Ectodermal cell (in vitro differentiated cells): ENCODE results near the gene COL9A3.

Experiments used
- H3K27ac ChIP-seq: 2 replicates; pipeline ENCODE4 v1.7.0; 2013; ENCODE audit warnings: mild to moderate bottlenecking, low read depth, low read length; ENCODE audit not compliant: insufficient read depth, poor library complexity, severe bottlenecking
- H3K27me3 ChIP-seq: 2 replicates; pipeline ENCODE4 v1.7.0; 2013; ENCODE audit warnings: mild to moderate bottlenecking, low read length; ENCODE audit not compliant: insufficient read depth, control insufficient read depth, poor library complexity, severe bottlenecking
- H3K36me3 ChIP-seq: one replicate; pipeline ENCODE4 v1.7.0; 2013; ENCODE audit warnings: low read length; ENCODE audit not compliant: control insufficient read depth, insufficient read depth
- H3K4me1 ChIP-seq: one replicate; pipeline ENCODE4 v1.7.0; 2013; ENCODE audit warnings: low read length; ENCODE audit not compliant: control insufficient read depth, insufficient read depth
- H3K4me3 ChIP-seq: 2 replicates; pipeline ENCODE4 v1.7.0; 2013; ENCODE audit warnings: low read depth, low read length, control low read depth; ENCODE audit not compliant: insufficient read depth
- H3K9me3 ChIP-seq: 2 replicates; pipeline ENCODE4 v1.7.0; 2013; ENCODE audit warnings: mild to moderate bottlenecking, low read length, moderate library complexity; ENCODE audit not compliant: control insufficient read depth
- WGBS, 2 experiments: methylation state at CpG; one replicate each; pipeline ENCODE4 v1.1.7; 2013; ENCODE audit warnings: missing lambda C conversion rate in 2 of 2; 5-methylcytosine and 5-hydroxymethylcytosine counted together

The COL9A3 gene

DNA sequence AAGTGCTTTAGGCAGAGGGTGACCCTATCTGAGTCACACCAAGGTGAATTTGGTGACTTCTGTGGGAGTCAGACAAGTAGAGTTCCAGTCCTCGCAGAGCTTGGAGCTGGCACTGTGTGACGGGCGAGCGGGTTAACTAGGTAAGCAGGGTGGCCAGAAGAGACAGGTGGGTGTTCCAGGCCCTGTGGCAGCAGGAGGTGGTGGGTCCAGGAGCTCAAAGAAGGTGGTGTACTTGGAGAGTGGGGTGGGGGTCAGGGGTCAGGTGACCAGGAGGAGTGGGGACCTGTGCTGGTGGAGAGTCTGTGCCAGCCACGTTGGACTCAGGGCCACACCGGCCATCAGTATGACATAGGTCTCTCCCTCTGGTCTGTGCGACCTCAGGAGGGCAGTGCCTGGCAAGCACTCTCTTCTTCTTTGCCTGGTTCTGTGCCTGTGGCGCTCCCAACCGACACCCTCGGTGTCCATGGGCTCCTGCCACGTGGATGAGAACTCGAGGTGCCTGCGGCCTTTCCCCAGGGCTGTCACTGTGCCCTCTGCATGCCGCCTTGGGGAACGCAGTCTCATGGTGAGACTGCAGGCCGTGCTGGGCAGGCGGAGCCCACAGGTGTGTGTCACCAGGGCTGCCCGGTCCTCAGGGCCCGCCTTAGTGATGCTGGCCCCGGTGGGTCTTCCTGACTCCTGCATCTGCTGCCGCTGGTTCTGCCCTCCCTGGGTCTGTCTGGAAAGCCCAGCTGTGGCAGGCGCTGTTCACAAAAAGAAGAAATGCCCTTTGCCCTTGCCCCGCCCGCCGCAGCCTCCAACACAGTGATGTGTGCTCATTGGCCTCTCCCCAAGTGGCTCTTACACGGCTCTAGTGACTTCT lies 18.9 kb upstream of the COL9A3 start:
- Histone ChIP-seq H3K36me3 (peaks cover 20% of the 10 kb centered on the region), H3K4me1 (peaks cover 11% of the 10 kb centered on the region), H3K9me3 (no peaks in the 10 kb centered on the region), H3K27ac (no peak overlapping the region), H3K4me3 (no peak overlapping the region), H3K27me3 (peaks cover 31% of the 10 kb centered on the region)
- 91% methylated on average over 26 of the region's 26 CpGs for WGBS, 2 experiments

DNA sequence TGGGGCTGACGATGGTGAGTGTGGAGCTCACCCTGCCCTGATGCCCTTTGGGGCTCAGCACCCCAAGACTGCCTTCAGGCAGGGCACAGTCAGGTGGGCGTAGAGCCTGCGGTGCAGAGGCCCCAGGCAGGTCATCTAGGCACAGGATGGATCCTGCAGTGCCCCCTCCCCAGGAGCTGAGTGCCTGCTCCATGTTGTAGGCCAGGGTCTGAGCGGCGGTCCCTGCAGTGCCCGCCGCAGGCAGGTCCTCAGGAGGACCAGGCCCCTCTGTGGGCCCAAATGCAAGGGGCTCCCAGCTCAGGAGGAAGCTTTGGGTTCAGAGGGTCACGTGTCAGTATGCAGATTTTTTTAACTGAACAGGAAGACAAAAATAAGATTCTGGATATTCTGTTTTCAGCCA lies 17.8 kb upstream of the COL9A3 start:
- no peaks in the 10 kb centered on the region for H3K9me3 ChIP-seq
- 93 to 95% methylated on average over 8 of the region's 8 CpGs for WGBS, 2 experiments
- no peak overlapping the region for H3K4me3 ChIP-seq
- H3K27me3 ChIP-seq, result peaks cover 30% of the 10 kb centered on the region
- peaks cover 6% of the 10 kb centered on the region for H3K4me1 ChIP-seq
- peaks cover 20% of the 10 kb centered on the region for H3K36me3 ChIP-seq
- H3K27ac ChIP-seq, result no peak overlapping the region

DNA sequence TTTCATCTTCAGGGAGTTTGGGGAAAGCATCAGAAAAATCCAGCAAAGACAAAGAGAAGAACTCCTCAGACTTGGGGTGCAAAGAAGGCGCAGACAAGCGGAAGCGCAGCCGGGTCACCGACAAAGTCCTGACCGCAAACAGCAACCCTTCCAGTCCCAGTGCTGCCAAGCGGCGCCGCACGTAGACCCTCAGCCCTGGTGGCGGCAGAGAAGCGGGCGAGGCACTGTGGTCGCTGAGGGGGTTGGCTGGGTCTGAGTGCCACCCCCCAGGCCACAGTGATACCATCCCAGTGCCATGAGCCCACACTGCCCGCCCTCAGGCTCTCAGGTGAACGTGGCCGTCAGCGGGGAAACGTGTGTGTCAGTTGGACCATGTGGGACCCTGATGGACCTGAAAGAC lies 17.4 kb upstream of the COL9A3 start:
- H3K27ac ChIP-seq, result no peak overlapping the region
- H3K4me3 ChIP-seq, result no peak overlapping the region
- H3K27me3 ChIP-seq, result peaks cover 32% of the 10 kb centered on the region
- H3K4me1 ChIP-seq, result peaks cover 6% of the 10 kb centered on the region
- WGBS, 2 experiments, result 97% methylated on average over 19 of the region's 19 CpGs
- peaks cover 20% of the 10 kb centered on the region for H3K36me3 ChIP-seq
- H3K9me3 ChIP-seq, result no peaks in the 10 kb centered on the region

DNA sequence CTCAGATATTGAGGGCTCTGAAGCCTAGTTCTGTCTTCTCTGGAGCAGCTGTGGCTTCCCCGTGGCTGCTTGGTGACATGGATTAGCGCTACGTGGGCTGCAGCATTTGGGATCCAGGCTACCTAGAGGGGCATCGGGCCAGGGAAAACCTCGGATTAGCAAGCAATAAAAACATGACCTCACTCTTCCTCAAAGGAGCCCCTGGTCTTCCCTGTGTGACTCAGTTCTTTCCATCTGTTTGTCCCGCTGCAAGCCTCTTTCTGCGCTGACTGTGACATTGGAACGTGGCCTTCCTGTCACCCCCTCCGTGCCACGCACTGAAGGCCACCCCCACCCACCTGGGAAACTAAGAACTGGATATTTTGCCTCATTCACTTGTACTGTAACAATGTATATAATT lies 17.0 kb upstream of the COL9A3 start:
- H3K27me3 ChIP-seq, result peaks cover 27% of the 10 kb centered on the region
- no peaks in the 10 kb centered on the region for H3K9me3 ChIP-seq
- peaks cover 20% of the 10 kb centered on the region for H3K36me3 ChIP-seq
- H3K27ac ChIP-seq, result no peak overlapping the region
- 95 to 96% methylated on average over 10 of the region's 10 CpGs for WGBS, 2 experiments
- H3K4me3 ChIP-seq, result no peak overlapping the region
- peaks cover 6% of the 10 kb centered on the region for H3K4me1 ChIP-seq

DNA sequence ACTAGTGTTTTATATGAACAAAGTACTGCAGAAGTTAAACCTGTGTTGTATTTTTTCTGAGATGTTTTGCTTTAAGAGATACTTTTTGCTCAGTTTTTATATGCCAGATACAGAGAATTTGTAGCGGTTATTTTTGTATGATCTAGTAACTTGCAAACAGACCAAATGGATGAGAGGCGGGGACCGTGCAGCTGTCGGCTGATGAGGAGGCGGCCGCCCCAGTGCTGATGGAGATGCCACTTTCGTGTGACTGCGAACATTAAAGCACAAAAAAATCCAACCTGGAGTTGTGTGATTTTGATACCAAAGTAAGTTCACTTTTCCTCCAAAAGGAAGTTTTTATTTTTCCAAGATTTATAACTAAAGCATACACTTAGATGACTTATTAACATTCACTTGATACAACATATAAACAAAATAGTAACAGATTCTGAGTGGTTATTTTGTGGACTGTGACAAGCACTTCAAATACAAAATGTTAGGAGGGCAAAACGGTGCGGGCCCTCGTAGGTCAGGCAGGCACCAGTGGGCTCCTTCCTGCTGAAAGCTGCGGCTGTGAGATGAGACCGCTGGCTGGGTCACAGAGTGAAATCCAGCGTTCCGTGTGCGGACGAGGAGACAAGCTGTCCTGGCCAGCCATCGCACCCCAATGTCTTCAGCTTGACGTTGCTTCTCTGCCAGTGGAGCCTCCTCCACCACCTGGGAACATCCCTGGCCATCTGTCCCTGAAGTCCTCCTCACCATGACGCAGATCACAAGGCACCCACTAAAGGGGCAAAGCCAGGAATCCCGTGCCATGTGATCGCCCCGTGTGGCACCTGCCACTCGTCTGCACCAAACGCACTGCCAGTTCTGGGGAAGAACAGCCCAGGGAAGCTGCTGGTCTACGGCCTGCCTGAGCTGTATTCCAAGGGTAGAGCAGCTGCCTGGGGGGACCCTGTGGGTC lies 16.3 kb upstream of the COL9A3 start:
- WGBS, 2 experiments, result 90 to 92% methylated on average over 26 of the region's 26 CpGs
- H3K4me1 ChIP-seq, result peaks cover 7% of the 10 kb centered on the region
- no peaks in the 10 kb centered on the region for H3K9me3 ChIP-seq
- H3K27me3 ChIP-seq, result peaks cover 20% of the 10 kb centered on the region
- H3K36me3 ChIP-seq, result peaks cover 20% of the 10 kb centered on the region
- H3K4me3 ChIP-seq, result no peak overlapping the region
- H3K27ac ChIP-seq, result no peak overlapping the region

DNA sequence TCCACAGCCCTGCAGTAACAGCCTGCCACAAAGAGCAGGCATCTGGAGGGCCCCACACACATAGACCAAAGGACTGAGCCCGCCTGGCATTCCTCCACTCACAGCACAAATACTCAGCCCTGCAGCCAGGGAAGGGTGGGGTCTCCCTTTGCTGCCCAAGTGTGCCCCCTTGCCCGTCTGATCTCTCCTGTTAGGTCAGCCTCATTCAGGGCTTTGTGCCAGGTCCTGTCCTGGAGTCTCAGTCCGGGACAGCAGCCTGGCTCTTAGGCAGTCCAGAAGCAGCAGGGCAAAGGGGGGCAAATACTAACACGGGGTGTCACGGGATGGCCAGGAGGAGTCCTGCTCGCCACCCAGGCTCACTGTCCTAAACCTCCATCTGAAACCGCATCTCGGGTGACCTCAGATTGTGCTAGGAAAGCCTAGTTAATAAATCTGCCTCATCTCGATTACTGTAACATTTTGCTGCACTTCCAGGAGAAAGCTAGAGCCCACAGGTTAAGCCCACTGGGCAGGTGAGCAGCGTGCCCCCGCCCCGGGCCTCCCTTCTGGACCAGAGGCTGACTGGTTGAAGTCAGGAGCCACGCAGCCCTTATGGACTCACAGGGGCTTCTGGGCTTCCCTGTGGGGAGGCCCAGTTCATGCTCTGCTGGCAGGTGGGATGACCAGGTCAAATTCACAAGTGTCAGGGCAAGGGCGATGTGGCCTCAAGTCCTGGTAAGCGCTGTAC lies 15.4 kb upstream of the COL9A3 start:
- Histone ChIP-seq H3K9me3 (no peaks in the 10 kb centered on the region), H3K27ac (no peak overlapping the region), H3K27me3 (peaks cover 14% of the 10 kb centered on the region), H3K36me3 (peaks cover 20% of the 10 kb centered on the region), H3K4me3 (no peak overlapping the region), H3K4me1 (peaks cover 16% of the 10 kb centered on the region)
- 93 to 94% methylated on average over 15 of the region's 15 CpGs for WGBS, 2 experiments

DNA sequence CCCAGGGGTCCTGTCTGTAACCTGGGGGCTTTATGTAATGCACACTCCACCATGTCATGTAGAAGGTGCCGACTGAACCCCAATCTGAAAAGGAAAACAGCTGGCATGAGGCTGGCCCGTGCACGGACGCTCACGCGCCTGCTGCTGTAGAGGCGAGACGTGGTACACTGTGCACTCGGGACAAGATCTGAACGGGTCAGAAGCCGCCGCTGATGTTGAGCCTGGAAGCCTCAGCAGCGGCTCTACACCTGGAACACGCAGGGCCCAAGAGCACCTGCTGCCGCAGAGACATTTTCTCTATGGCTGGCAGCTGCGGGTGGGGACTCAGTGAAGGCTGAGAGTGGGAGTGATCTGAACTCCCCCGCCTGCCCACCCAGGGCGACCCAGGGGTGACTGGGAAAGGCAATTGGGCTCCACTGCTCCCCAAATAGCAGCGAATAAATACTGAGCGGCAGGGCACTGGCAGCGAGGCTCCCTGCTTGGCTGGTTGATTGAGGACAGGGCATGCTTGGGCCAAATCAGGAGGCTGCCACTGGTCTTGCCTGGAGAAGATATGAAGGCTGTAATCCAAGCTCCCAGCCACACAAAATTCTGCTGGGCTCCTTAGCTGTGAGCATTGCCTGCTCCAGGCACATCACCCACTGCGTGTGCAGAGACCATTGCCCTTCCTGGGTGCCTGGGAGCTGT lies 14.7 kb upstream of the COL9A3 start:
- Histone ChIP-seq H3K27ac (no peak overlapping the region), H3K9me3 (no peaks in the 10 kb centered on the region), H3K4me3 (no peak overlapping the region), H3K27me3 (peaks cover 14% of the 10 kb centered on the region), H3K4me1 (peaks cover 14% of the 10 kb centered on the region), H3K36me3 (peaks cover 20% of the 10 kb centered on the region)
- 92 to 94% methylated on average over 22 of the region's 22 CpGs for WGBS, 2 experiments

DNA sequence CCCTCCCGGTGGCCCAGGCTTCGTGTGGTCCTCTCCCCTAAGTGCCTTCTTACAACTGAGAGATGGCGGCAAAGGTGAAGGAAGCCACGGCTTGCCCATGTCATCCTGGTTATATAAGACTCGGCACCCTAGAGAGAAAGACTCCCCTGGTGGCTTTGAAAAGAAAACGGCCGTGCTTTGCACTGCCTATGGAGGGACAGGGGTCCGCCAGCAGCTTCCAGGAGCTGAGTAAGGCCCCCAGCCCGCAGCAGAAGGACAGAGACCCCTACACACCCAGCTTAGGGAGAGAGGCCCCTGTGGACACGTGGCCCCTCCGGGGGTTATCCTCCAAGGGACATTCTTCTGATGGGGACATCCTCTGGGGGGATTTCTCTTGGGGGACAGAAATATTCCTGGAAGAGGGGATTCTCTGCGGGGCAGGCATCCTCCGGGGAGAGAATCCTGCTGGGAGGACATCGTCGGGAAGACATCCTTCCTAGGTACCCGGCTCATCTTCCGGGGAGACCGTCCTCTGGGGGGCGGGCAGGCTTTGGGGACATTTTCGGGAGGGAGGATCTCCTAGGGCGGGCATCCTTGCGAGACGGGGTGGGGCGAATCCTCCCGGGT lies 12.7 kb upstream of the COL9A3 start:
- Histone ChIP-seq H3K36me3 (peaks cover 8% of the 10 kb centered on the region), H3K9me3 (no peaks in the 10 kb centered on the region), H3K27me3 (peaks cover 14% of the 10 kb centered on the region), H3K4me1 (peaks cover 12% of the 10 kb centered on the region), H3K4me3 (peak overlapping the region; percentile 72), H3K27ac (no peak overlapping the region)
- 22 to 23% methylated on average over 25 of the region's 25 CpGs for WGBS, 2 experiments

DNA sequence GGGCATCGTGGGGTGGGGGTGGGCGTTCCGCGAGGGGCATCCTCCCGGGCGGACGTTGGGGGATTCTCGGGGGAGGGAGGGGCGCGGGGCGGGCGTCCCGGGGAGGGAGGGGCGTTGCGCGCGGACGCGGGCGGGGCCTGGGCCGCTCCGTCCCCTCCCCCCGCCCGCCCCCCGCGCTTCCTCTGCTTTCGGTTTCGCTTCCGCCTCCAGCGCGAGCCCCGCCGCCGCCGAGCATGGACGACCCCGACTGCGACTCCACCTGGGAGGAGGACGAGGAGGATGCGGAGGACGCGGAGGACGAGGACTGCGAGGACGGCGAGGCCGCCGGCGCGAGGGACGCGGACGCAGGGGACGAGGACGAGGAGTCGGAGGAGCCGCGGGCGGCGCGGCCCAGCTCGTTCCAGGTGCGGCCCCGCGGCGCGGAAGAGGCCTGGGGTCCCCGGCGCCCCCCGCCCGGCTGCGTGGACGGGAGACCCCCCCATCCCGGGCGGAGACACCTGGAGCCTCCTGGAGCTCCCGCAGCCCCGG lies 12.2 kb upstream of the COL9A3 start, which contains the start of gene OGFR:
TSS of gene OGFR (plus strand) at position 209 of the 528 bp plus-strand sequence. CDS start at position 234, 25 bp downstream.
- H3K27me3 ChIP-seq, result peaks cover 14% of the 10 kb centered on the region
- H3K4me1 ChIP-seq, result peaks cover 12% of the 10 kb centered on the region
- no peak within 1 kb of the TSS for H3K27ac ChIP-seq
- H3K36me3 ChIP-seq, result peaks cover 2% of the 10 kb centered on the region
- 0 to 1% methylated on average over 77 of the region's 77 CpGs for WGBS, 2 experiments
- H3K4me3 ChIP-seq, result peak within 1 kb of the TSS; percentile 72
- H3K9me3 ChIP-seq, result no peaks in the 10 kb centered on the region
